Stimulated activated CD4-positive, alpha-beta T cell treated with anti-CD3 and anti-CD28 coated beads, Interleukin-15, amount 100 ng/mL, for 24 hours (primary cell): ENCODE measurements around the gene CD58.
A peak's percentile ranks its signal among the peaks of the same experiment; 100 is the strongest.

ENCODE experiments used
- DNase-seq: peaks from one replicate; pipeline ENCODE4 v3.0.0-alpha.2; 2020

CD58 gene

DNA sequence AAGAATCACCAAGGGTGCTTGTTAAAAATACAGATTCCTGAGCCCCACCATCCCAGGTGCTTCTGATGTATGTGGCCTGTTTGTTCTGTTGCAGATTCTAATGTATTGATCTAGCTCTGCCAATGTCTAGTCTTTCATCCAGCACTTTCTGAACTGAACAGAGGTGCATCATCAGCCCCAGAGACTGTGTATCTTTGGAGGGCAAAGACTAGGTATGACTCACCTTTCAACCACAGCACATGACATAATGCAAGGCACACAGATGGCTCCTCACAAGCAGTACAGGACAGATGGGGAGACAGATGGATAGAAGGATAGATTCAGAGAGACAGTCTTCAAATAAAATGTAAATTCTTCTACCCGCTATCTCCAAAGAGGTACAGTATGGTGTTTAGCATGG lies 32.3 kb downstream of the CD58 start:
- peak; percentile 49 for DNase-seq

DNA sequence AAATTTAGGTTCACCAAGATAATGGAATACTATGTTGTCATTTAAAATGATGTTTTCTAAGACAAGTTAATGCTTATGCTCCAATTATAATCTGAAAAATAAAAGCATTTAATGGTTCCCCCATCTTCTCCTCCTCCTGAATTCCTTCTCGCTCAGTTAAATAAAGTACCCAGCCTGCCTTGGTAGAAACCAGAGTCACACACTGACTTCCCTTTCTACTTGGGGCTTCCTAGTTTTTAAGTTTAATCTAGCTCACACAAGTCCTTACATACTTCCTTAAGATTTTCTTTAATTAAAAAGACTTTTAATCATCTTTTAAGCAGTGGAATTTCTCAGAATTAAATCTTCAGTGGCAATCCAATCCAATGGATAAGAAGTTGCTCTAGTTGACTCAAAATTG lies 32.9 kb downstream of the CD58 start:
- no peak for DNase-seq

DNA sequence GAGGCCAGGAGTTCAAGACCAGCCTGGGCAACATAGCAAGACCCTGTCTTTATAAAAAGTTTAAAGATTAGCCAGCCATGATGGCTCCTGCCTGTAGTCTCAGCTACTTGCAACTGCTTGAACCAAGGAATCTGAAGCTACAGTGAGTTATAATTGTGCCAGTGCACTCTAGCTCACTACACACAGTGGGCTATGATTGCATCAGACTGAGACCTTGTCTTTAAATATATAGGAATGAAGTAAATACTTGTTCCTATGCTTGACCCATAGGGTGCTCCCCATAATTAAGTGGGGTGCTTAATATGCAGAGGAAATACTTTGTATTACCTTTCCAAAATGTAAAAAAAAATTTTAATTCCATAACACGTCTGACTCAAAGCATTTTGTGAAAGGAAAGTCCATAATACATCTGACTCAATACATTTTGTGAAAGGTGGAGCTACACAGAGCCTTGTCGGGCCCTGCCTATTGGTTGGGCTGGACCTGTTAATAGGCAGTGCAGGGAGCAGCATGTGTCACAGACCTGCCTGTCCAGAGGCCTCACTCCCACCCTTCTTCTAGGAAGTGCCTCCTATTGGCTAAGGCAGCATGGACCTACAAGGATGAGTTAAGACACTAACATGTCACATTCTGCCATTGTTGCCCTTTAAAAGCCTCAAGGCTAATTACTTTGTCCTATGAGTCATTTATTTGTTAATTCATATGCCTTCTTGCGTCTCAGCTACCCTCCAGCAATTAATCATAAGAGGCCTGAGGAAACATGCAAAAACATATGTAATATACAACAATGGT lies 33.6 kb downstream of the CD58 start:
- DNase-seq: no peak

DNA sequence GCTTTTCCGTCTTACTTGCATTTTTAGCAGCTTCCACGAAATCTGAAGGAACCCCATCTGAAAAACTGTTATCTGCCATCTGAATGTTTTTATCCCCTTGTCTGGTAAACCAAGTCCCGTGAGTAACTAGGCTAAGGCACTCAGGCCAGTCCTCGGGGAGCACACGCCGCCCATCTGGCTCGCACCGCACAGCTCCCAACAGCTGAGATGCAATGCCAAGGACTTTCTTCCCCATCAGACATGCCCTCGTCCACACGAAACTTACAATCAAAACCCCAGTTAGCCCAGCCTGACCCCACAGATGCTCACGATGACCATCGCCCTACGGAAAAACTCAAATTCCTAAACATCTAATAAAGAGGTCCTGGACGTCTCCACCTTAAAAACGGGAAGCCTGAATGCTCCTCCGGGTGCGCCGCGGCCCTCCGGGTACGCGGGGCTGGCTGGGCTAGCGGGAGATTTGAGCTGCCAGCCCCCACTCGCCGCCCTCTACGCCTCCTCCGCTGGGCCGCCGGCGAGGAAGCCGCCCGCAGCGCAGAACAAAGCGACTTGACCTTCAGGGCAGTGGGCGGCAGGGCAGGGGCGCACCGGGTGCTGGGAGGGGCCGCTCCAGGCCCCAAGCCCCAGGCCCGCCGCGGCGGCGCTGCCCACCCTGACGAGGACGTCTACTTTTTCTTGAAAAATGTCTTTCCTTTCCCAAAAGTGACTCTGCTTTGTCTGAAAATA lies 36.6 kb downstream of the CD58 start:
- DNase-seq: no peak

DNA sequence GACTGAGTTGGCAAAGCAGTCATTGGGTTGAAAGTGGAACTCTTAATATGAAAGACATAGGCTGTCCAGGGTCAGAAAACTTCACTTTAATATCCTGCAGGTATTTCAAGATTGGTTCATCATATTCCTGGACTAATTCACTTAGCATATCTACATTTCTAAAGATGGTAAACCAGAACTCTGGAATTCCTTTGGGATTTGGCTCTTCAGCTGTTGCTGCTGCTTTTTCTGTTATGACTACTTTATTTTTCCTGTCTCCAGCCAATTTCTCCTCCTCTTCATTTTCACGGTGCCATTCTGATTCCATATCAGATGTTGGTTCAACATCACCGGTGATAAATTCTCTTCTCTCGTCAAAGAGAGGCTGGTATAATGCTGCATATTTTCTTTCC lies 37.4 kb downstream of the CD58 start:
- no peak for DNase-seq

DNA sequence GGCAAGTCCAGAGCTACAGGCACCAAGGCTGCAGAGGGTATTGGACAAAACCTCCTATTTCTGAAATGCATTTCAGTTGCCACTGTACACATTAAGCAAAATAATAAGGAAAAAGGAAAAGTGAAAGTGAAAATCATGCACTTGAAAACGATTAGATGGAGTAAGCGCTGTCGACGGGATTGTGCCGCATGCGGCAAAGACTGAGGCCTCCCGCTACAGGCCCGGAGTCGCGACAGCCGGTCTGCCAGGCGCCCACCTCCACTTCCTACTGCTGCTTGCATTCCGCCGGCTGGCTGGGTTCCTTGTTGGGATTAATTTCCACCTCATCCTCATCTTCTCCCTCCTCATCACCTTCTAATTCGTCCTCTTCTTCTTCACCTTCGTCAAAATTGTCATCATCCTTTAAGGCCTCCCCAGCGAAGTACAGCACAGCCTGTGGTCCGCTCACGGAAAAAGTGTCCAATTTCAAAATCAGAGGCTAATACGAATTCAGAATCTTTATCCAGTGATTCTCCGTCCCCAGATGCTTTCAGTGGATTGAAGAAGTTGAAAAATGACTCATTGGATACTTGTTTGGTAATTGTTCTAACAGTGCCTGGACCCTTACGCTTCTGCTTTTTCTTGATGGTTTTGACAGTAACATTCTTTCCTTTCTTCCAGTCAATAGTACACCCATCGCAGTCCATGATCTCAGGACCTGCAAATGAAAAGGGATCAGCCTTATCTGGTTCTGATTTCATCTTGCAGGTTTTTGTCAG lies 38.0 kb downstream of the CD58 start:
- DNase-seq: no peak

DNA sequence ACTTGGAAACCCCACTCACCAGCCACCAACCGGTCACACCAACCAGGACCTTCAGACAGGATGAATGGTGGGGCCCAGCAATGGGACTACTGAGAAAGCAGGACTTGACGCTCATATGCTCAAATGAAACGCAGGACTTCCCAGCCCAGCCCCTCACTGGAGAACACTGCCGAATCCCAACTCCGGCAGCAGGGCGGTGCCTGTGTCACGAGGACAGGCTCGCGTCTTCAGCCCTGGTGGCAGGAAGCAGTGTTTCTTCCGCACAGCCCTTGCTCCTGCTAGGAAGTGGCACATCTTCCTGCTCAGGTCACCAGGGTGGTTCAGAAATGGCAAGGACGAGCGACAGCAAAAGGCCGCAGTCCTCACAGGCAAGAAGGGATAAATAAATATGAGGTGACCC lies 38.9 kb downstream of the CD58 start:
- no peak for DNase-seq

DNA sequence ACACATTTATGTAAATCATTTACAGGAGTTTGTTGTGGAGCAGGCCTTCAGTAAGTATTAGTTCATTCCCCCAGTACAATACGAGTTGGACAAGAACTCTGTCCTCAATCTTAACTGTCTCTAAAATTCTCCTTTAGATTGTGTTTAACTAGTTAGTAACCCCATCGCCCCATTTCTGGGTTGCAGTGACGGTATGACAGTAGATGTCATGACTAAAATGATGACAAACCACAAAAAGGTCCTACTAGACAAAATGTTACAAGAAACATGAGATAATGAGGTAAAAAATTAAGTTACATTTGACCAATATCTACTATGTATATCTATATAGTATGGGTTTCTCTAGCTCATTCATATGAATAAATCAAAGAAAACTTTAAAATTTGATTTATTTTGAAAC lies 41.1 kb downstream of the CD58 start:
- DNase-seq: no peak

DNA sequence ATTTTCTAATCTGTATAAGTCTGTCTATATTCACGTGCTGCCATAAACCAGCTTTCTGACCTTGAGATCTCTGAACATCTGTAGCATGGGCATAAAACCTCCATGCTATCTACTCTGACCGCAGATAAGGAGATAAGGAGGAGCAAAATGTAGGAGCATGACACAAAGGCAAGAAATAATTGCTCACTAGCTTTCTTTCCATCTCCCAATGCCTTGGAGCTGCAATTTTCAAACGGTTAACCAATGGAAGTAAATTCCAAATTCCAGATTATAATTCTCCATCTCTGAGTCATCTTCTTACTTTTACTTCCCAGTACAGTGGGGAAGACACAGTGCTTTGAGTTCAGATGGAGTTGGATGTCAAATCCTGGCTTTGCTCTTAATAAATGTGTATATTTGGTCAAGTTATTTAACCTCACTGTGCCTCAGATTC lies 41.6 kb downstream of the CD58 start:
- DNase-seq: no peak

DNA sequence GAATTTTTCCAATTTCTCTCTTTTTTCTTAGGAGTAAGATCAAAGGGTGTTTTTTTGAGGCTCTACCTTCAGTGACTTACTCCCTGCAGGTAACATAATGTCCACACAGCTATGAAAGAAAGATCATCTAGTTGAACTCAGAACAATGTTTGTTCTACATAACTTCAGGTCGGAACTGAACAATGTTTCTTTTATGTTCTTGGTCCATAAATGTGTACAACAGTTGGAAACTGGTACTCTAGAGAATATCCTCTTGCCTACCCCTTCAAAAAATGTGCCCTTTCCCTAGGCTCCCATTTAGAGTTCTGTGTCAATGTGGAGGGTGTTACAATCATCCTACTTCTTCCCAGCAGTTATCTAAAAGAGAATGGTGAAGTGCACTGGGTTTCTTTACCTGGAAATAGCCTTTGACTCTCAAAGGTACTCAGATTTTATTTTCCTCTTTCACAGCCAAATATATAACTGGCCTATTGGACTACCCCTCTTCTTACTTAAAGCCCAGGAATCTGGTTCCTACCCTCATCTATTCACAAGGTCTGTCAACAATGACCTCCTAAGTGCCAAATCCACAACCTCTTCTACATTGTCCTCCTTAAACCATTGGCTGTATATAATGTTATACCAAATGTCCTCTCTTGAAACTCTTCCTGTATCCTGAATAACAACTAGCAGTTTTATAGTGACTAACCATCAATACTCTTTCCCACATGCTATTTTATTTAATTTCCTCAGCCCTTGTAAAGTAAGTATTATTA lies 42.3 kb downstream of the CD58 start:
- no peak for DNase-seq

DNA sequence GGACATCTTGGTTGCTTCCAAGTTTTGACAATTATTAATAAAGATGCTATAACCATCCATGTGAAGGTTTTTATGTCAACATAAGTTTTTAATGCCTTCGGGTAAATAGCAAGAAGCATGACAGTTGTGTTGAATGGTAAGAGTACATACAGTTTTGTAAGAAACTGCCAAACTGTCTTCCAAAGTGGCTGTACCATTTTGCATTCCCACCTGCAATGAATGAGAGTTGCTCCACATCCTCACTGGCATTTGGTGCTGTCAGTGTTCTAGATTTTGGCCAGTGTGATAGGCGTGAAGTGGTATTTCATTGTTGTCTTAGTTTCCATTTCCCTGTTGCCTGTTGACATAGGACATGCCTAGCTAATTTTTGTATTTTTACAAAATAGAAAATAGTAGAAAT lies 45.4 kb downstream of the CD58 start:
- no peak for DNase-seq

DNA sequence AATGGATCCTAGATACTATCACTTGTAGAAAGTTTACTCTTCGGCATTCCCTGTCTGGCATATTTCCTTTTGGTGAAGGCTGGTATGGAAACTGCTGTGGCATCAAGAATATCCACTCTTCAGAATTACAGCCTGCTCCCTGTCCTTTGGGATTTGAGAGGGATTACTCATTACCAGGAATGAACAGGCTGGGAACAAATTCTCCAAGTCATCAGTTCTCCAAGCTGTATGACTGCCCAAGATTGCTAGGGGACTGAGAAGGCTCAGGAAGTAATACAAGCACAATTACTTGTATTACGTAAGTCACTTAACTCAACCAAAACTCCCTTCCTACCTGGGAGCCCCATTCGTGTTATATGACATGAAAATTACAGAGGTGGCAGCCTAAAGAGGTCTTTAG lies 49.6 kb downstream of the CD58 start:
- no peak for DNase-seq

DNA sequence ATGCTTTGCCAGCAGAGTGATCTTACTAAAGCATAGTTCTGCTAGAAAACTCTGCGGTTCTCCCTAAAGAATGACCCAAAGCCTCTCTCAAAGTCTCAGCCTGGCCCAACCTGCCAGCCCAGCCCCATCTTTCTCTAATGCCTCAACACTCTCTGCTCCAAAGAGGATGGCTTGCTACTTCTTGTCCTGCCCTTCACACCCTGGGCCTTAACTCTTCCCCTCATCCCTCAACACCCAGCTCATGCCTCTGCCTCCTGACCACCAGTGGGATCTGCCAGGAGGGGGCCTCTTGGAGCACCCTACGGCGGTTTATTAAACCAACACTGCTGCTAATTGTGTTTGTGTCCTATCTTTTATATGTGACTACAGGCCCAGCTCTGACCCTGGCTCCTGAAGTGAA lies 52.4 kb downstream of the CD58 start:
- DNase-seq: no peak

DNA sequence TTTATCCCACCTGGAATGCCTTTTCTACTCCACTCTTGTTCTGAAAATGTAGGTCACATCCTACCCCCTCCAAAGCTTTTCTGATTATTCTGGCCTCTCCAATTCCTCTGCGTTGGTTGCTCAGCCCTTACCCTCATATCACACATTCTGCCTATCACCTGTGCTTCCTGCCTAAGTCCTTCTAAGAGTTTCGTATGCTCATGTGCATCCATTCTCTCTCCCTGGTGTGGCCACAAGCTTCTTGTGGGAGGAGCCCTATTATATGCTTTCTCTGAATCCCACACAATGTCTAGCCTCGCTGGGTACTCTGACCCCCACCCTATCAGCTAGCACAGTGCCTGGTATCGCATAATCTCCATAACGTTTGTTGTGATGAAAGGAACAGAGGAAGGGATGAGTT lies 54.2 kb downstream of the CD58 start:
- DNase-seq: no peak

DNA sequence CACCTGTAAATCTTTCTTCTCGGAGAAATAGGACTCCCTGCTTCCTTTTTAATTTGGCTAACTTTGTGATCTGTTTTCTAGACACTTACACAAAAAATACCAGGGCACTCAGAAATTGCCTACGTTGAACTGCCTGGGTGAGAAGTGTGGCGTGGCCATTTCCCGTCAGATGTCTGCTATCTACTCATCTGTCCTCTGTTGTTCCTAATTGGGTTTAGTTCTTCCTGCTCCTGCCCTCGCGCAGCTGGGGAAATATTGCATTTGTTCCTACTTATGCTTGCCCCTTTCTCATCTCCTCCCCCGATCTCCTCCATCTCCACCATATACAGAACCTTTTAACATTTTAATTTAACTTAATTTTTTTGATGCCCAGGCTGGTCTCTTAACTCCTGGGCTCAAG lies 55.1 kb downstream of the CD58 start:
- DNase-seq: no peak

DNA sequence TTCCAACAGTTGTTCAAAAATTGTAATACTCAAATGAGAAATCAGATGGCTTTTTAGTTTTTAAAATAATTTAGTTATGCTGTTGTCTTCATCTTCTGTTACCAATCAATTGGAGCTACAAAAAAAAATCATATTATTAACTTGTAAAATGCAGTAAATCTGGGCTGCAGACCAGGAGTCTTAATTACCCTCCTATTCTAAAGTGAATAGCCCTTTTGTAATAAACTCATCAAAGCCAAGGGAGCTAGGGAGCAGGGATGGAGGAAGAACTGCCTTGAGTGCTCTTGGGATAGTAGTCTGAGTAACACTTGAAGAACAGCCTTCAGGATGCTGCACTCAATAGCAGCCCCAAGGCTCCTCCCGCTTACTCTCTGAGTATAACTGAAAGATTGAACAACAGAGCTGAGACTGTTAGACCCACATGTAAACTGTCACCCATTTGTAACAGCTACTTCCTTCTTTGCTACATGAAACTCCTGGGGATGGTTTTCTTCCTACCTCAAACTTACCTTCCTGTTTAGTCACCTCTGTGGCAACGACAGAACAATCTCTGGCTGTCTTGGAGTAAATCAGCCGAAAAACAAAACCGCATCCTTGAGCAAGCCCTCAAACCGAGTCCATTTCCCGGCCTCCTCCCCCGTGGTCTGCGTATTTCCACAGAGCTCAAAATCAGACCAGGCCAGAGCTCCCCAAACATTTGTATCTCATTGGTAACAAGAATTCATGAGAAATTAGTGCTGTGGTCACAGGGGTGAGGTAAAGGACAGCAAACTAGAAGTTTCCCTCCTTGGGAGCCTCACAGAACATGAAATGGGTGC lies 55.9 kb downstream of the CD58 start:
- DNase-seq: peak; percentile 78

DNA sequence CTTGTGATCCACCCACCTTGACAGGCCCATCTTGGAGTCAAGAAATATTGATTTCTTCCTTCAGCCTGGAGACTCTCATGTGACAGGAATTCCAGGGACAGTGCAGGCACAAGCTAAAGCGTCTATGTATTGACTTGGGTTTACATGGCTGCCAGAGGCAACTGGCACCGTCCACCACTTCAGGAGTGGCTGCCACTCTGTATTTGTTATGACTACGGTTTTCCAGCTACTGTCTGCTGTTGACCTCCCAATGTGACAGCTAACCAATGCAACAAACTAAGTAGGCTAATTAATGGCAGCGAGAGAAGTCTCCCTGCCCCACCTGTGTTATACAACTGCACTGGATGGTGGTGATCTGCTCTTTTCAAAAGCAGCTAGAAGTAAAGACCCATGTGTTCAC lies 56.9 kb downstream of the CD58 start:
- DNase-seq: no peak

DNA sequence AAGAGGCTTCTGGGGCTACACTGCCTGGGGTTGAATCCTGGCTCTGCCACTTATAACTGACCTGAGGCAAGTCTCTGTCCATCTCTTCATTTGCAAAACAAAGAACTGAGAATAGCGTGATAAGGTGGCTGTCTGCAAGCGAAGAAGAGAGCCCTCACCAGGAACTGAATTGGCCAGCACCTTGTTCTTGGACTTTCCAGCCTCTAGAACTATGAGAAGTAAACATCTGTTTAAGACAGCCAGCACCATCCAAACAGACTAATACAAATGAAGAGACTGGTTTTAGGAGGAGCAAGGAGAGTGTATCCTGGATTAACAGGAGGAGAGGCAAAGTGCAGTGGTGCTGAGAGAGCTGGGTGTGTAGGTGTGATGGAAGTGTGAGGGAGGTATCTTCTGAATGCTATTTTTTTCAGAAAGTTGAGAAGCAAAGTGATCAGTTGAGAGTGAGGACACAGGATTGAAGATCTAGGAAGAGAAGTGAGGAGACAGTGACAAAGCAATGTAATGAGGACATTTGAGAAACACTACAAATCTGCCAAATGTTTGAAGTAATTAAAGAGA lies 59.3 kb downstream of the CD58 start:
- no peak for DNase-seq

DNA sequence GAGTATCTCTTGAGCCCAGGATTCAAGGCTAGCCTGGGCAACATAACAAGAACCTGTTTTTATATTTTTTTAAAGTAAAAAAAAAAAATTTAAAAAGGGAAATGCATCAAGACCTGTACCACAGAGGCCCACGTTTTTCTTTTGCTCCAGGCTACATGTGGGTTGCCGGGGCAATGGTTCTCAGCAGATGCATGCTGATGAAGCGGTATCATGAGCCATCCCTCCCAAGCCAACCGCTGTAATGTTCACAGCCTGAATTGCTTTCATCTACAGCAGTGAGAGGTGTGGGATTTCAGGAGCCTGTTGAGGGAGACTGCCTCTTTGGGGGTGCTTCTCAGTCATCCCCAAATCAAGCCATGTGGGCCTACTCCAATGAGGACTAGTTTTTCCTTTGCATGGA lies 60.5 kb downstream of the CD58 start:
- no peak for DNase-seq

DNA sequence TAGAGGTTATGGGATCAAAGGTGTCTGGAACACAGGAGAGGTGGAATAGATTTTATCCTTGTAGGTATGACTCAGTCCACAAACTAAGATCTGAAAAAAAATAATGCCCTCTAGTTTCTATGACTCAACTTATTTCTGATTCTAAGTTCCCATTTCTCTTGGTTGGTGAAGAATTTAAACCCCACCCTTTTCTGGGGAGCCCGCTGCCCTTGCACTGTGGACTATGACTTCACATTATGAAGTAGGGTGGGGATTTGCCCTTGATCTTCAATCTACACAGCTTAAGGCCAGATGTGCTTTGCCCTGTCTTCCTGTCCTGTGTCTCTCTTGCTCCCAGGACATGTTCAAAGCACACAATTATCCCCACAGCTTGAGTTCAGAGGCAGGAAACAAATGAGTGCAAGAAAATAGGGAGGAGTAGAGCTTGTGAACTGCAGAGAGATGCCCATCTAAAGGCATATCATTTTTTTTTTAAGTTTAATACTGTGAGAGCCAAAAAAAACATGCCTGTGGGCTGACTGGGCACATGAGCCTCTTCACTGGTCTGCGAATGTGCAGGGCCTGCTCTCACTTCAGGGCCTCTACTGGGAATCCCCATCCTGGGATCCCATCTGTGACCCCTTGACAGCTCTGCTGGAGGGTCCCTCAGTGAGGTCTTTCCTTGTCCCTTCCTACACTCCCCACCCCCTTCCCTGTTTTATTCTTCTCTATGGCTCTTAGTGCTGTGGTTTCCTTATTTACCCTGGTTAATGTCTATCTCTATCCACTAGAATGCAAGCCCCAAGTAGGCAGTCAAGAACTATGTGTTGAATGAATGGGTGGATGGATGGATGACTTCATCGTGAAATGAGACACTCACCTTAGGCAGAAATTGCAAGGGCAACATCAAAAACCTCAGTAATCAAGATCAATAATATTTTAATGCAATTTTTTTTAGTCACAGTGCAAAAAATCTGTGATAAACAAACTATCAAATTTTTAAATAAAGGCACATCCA lies 61.5 kb downstream of the CD58 start:
- peak; percentile 59 for DNase-seq
